Measurements from ENCODE around the gene AGXT.

Gene AGXT

GRCh38 chr2:240914645-240915525, 46.3 kb downstream of the AGXT start:
- no peak for DNase-seq (ENCODE audit: low read depth, low spot score)

GRCh38 chr2:240915526-240916341, 47.1 kb downstream of the AGXT start:
- DNase-seq (ENCODE audit: low read depth, low spot score), result no peak

GRCh38 chr2:240916571-240917008, 48.0 kb downstream of the AGXT start:
- peak; percentile 89 for DNase-seq (ENCODE audit: low read depth, low spot score)

- no peak for DNase-seq (ENCODE audit: low read depth, low spot score)
Observed at GRCh38 chr2:240917009-240917683, 48.5 kb downstream of the AGXT start.

- DNase-seq (ENCODE audit: low read depth, low spot score), result no peak
Observed at GRCh38 chr2:240917684-240918257, 49.1 kb downstream of the AGXT start.

GRCh38 chr2:240918258-240919091, 49.9 kb downstream of the AGXT start:
- DNase-seq (ENCODE audit: low read depth, low spot score), result no peak

GRCh38 chr2:240919161-240919781, 50.6 kb downstream of the AGXT start:
- DNase-seq (ENCODE audit: low read depth, low spot score), result no peak

- no peak for DNase-seq (ENCODE audit: low read depth, low spot score)
Observed at GRCh38 chr2:240919786-240920782, 51.5 kb downstream of the AGXT start.

GRCh38 chr2:240920783-240921231, 52.2 kb downstream of the AGXT start:
- DNase-seq (ENCODE audit: low read depth, low spot score), result no peak

- peak; percentile 71 for DNase-seq (ENCODE audit: low read depth, low spot score)
Observed at GRCh38 chr2:240921311-240921994, 52.8 kb downstream of the AGXT start.

GRCh38 chr2:240921995-240922244, 53.3 kb downstream of the AGXT start:
- no peak for DNase-seq (ENCODE audit: low read depth, low spot score)

- no peak for DNase-seq (ENCODE audit: low read depth, low spot score)
Observed at GRCh38 chr2:240922245-240922981, 53.8 kb downstream of the AGXT start.

GRCh38 chr2:240922982-240923537, 54.4 kb downstream of the AGXT start:
- no peak for DNase-seq (ENCODE audit: low read depth, low spot score)

- no peak for DNase-seq (ENCODE audit: low read depth, low spot score)
Observed at GRCh38 chr2:240925191-240925567, 56.6 kb downstream of the AGXT start.

- no peak for DNase-seq (ENCODE audit: low read depth, low spot score)
Observed at GRCh38 chr2:240925568-240926515, 57.2 kb downstream of the AGXT start.

All from brain pericyte (primary cell).